ENCODE measurements around the gene ATP1A4. TPM values are rescaled to one million over a fixed set of nuclear protein-coding genes. Genes with fewer than 3 reads are reported as not detected.

Gene ATP1A4
- total and polyA plus RNA-seq, 2 donors = 6.2 to 8.3 TPM

Other genes starting within 250 kb of the ATP1A4 start
- gene TAGLN2, start 226.1 kb upstream of the ATP1A4 start, total RNA-seq = 106 TPM
- gene TAGLN2, start 226.1 kb upstream of the ATP1A4 start, polyA plus RNA-seq = 318 TPM
- gene IGSF9, start 206.0 kb upstream of the ATP1A4 start, total RNA-seq = 1.7 TPM
- 1.6 TPM for gene IGSF9, start 206.0 kb upstream of the ATP1A4 start, polyA plus RNA-seq
- gene SLAMF9, start 197.4 kb upstream of the ATP1A4 start, total RNA-seq = not detected
- gene SLAMF9, start 197.4 kb upstream of the ATP1A4 start, polyA plus RNA-seq = not detected
- gene PIGM, start 119.6 kb upstream of the ATP1A4 start, total RNA-seq = 6.2 TPM
- gene PIGM, start 119.6 kb upstream of the ATP1A4 start, polyA plus RNA-seq = 4.6 TPM
- 0.26 TPM for gene KCNJ10, start 81.4 kb upstream of the ATP1A4 start, total RNA-seq
- gene KCNJ10, start 81.4 kb upstream of the ATP1A4 start, polyA plus RNA-seq = 0.06 TPM
- gene KCNJ9, start 70.1 kb upstream of the ATP1A4 start, total RNA-seq = 0.26 TPM
- 0.04 TPM for gene KCNJ9, start 70.1 kb upstream of the ATP1A4 start, polyA plus RNA-seq
- 12.5 TPM for gene IGSF8, start 53.0 kb upstream of the ATP1A4 start, total RNA-seq
- 28.1 TPM for gene IGSF8, start 53.0 kb upstream of the ATP1A4 start, polyA plus RNA-seq
- 13.2 TPM for gene ATP1A2, start 35.8 kb upstream of the ATP1A4 start, total RNA-seq
- 41.5 TPM for gene ATP1A2, start 35.8 kb upstream of the ATP1A4 start, polyA plus RNA-seq
- 10.5 TPM for gene CASQ1, start 39.0 kb downstream of the ATP1A4 start, total RNA-seq
- 4.5 TPM for gene CASQ1, start 39.0 kb downstream of the ATP1A4 start, polyA plus RNA-seq
- 51.9 TPM for gene PEA15, start 53.8 kb downstream of the ATP1A4 start, total RNA-seq
- gene PEA15, start 53.8 kb downstream of the ATP1A4 start, polyA plus RNA-seq = 328 TPM
- gene DCAF8, start 110.9 kb downstream of the ATP1A4 start, total RNA-seq = 92.9 TPM
- 123 TPM for gene DCAF8, start 110.9 kb downstream of the ATP1A4 start, polyA plus RNA-seq
- gene PEX19, start 133.5 kb downstream of the ATP1A4 start, total RNA-seq = 46.7 TPM
- gene PEX19, start 133.5 kb downstream of the ATP1A4 start, polyA plus RNA-seq = 55.0 TPM
- gene COPA, start 191.6 kb downstream of the ATP1A4 start, total RNA-seq = 209 TPM
- 69.5 TPM for gene COPA, start 191.6 kb downstream of the ATP1A4 start, polyA plus RNA-seq
- gene NCSTN, start 191.8 kb downstream of the ATP1A4 start, total RNA-seq = 45.4 TPM
- 57.5 TPM for gene NCSTN, start 191.8 kb downstream of the ATP1A4 start, polyA plus RNA-seq
- not detected for gene NHLH1, start 215.5 kb downstream of the ATP1A4 start, total RNA-seq
- 0.05 TPM for gene NHLH1, start 215.5 kb downstream of the ATP1A4 start, polyA plus RNA-seq
- gene VANGL2, start 249.0 kb downstream of the ATP1A4 start, total RNA-seq = 4.1 TPM
- 7.6 TPM for gene VANGL2, start 249.0 kb downstream of the ATP1A4 start, polyA plus RNA-seq

Data from urinary bladder (tissue), 2 donors.